Liver (tissue), 9 donors: Measurements from ENCODE around the gene RAB14. TPM values are rescaled to one million over a fixed set of nuclear protein-coding genes. Genes with fewer than 3 reads are reported as not detected.

Source experiments
- DNase-seq: peaks from one replicate; pipeline ENCODE4 v3.0.0-alpha.2; 2017; ENCODE audit warnings: low spot score
- H3K27ac ChIP-seq, 2 donors: one replicate each; pipeline ENCODE4 v1.7.0; 2013; ENCODE audit warnings: inconsistent platforms in 2 of 2, low read length in 2 of 2, control low read depth in 1 of 2, low read depth in 1 of 2, mild to moderate bottlenecking in 1 of 2
- H3K27me3 ChIP-seq, 4 donors: one replicate each; pipeline versions ENCODE4 v1.6.1 to v1.7.0; 2013; ENCODE audit warnings: low read length in 3 of 4, inconsistent platforms in 1 of 4, mild to moderate bottlenecking in 1 of 4, moderate library complexity in 1 of 4; ENCODE audit not compliant: control insufficient read depth in 4 of 4, insufficient read depth in 4 of 4
- H3K36me3 ChIP-seq, 4 donors: one replicate each; pipeline versions ENCODE4 v1.6.1 to v1.7.0; 2013; ENCODE audit warnings: low read length in 3 of 4, mild to moderate bottlenecking in 3 of 4, low read depth in 1 of 4, moderate library complexity in 1 of 4; ENCODE audit not compliant: control insufficient read depth in 4 of 4, insufficient read depth in 3 of 4
- H3K4me1 ChIP-seq, 4 donors: one replicate each; pipeline versions ENCODE4 v1.6.1 to v1.7.0; 2013; ENCODE audit warnings: low read length in 3 of 4, mild to moderate bottlenecking in 3 of 4, moderate library complexity in 1 of 4; ENCODE audit not compliant: control insufficient read depth in 4 of 4, insufficient read depth in 4 of 4
- H3K4me3 ChIP-seq, 3 donors: one replicate each; pipeline versions ENCODE4 v1.6.1 to v1.7.0; 2013; ENCODE audit warnings: low read length in 3 of 3, control low read depth in 1 of 3, low read depth in 1 of 3, mild to moderate bottlenecking in 1 of 3
- H3K9ac ChIP-seq, 2 donors: one replicate each; pipeline ENCODE4 v1.7.0; 2013; ENCODE audit warnings: low read length in 2 of 2, mild to moderate bottlenecking in 2 of 2, moderate library complexity in 2 of 2, control low read depth in 1 of 2, low read depth in 1 of 2
- H3K9me3 ChIP-seq, 4 donors: one replicate each; pipeline versions ENCODE4 v1.6.1 to v1.7.0; 2013; ENCODE audit warnings: low read length in 3 of 4; ENCODE audit not compliant: control insufficient read depth in 4 of 4
- CTCF ChIP-seq: fragments of 150-350 bp; IDR thresholded peaks from 2 replicates; pipeline ENCODE4 v1.5.1; 2017; ENCODE audit warnings: improper control_type of control experiment, low read depth, low read length; ENCODE audit not compliant: missing input control
- EGR1 ChIP-seq, 2 donors: IDR thresholded peaks; 2 replicates each; pipeline ENCODE4 v1.6.1; 2016 to 2018; ENCODE audit warnings: antibody characterized with exemption in 2 of 2, low read depth in 2 of 2
- FOXA1 ChIP-seq: IDR thresholded peaks from 2 replicates; pipeline ENCODE4 v1.6.1; 2016; ENCODE audit warnings: antibody characterized with exemption
- GABPA ChIP-seq, 2 donors: IDR thresholded peaks in 1 of 2; conservative IDR thresholded peaks in 1 of 2; 2 replicates each; pipeline ENCODE4 v1.6.1; 2016; ENCODE audit warnings: antibody characterized with exemption in 2 of 2, mild to moderate bottlenecking in 1 of 2, moderate library complexity in 1 of 2
- HNF4A ChIP-seq, 2 donors: conservative IDR thresholded peaks; 2 replicates each; pipeline ENCODE4 v1.6.1; 2016; ENCODE audit warnings: antibody characterized with exemption in 2 of 2, mild to moderate bottlenecking in 2 of 2
- HNF4G ChIP-seq: IDR thresholded peaks from 2 replicates; pipeline ENCODE4 v1.6.1; 2016; ENCODE audit warnings: antibody characterized with exemption
- JUND ChIP-seq, 2 donors: IDR thresholded peaks; 2 replicates each; pipeline ENCODE4 v1.6.1; 2016; ENCODE audit warnings: antibody characterized with exemption in 2 of 2
- MAX ChIP-seq: IDR thresholded peaks from 2 replicates; pipeline ENCODE4 v1.6.1; 2016; ENCODE audit warnings: antibody characterized with exemption
- NR2F2 ChIP-seq: IDR thresholded peaks from 2 replicates; pipeline ENCODE4 v1.6.1; 2016; ENCODE audit warnings: antibody characterized with exemption
- RAD21 ChIP-seq, 2 donors: IDR thresholded peaks; 2 replicates each; pipeline ENCODE4 v1.6.1; 2016; ENCODE audit warnings: antibody characterized with exemption in 2 of 2, mild to moderate bottlenecking in 2 of 2
- REST ChIP-seq: IDR thresholded peaks from 2 replicates; pipeline ENCODE4 v1.6.1; 2016; ENCODE audit warnings: antibody characterized with exemption, mild to moderate bottlenecking
- RXRA ChIP-seq, 2 donors: IDR thresholded peaks; 2 replicates each; pipeline ENCODE4 v1.6.1; 2017 to 2018; ENCODE audit warnings: antibody characterized with exemption in 2 of 2, mild to moderate bottlenecking in 1 of 2
- SP1 ChIP-seq: IDR thresholded peaks from 2 replicates; pipeline ENCODE4 v1.6.1; 2018; ENCODE audit warnings: antibody characterized with exemption, mild to moderate bottlenecking
- TAF1 ChIP-seq: conservative IDR thresholded peaks from 2 replicates; pipeline ENCODE4 v1.6.1; 2016; ENCODE audit warnings: antibody characterized with exemption, mild to moderate bottlenecking
- YY1 ChIP-seq: IDR thresholded peaks from 2 replicates; pipeline ENCODE4 v1.6.1; 2016; ENCODE audit warnings: antibody characterized with exemption, mild to moderate bottlenecking
- ZBTB33 ChIP-seq: IDR thresholded peaks from 2 replicates; pipeline ENCODE4 v1.6.1; 2016; ENCODE audit warnings: antibody characterized with exemption
- WGBS: extraction: QIAGEN DNeasy Blood & Tissue Kit; methylation state at CpG from one replicate; pipeline ENCODE4 v1.1.7; 2013; 5-methylcytosine and 5-hydroxymethylcytosine counted together
- polyA plus RNA-seq, 2 donors: library from polyadenylated mRNA; stranded (reverse) in 1 of 2; unstranded in 1 of 2; fragments of 200-250 nt in 1 of 2; fragments of >200 nt in 1 of 2; fragmentation: Nextera tagmentation in 1 of 2; extraction: Ambion mirVana in 1 of 2; gene quantifications; one replicate each; pipeline versions ENCODE4 v1.2.1 to v1.2.3, GENCODE V29; 2013 to 2015
- total RNA-seq, 2 donors: library from RNA; depleted of rRNA; stranded (reverse); fragments of >200 nt; gene quantifications; one replicate each; pipeline ENCODE4 v1.2.3, GENCODE V29; 2014
- donor health status: healthy.
- donor health status: healthy.
- donor health status: healthy.
- donor health status: healthy.
- donor health status: healthy.

The RAB14 gene
- total and polyA plus RNA-seq, 4 donors, result 25.9 to 48.2 (median 36.5) TPM

GRCh38 chr9:121187636-121188305, 13.9 kb downstream of the RAB14 start:
- Histone ChIP-seq H3K4me3 (no peak overlapping the region), H3K36me3 (peaks cover 0 to 7% (median 3%) of the 10 kb centered on the region in 4 donors), H3K27me3 (no peaks in the 10 kb centered on the region), H3K27ac (peak overlapping the region in 1 of 2 donors; percentile 10), H3K4me1 (peaks cover 10 to 54% (median 51%) of the 10 kb centered on the region in 4 donors), H3K9ac (no peak overlapping the region), H3K9me3 (no peaks in the 10 kb centered on the region)
- no peak for DNase-seq
- TF ChIP-seq RXRA (IDR thresholded peaks at IDR 0.05) (no peak), HNF4G (no peak), EGR1 (IDR thresholded peaks at IDR 0.05; ENCODE audit: low read depth in 2 of 2) (no peak), JUND (IDR thresholded peaks at IDR 0.05) (no peak), TAF1 (no peak), RAD21 (IDR thresholded peaks at IDR 0.05) (no peak), CTCF (no peak), REST (no peak), FOXA1 (no peak), SP1 (no peak), MAX (no peak), HNF4A (conservative IDR thresholded peaks at IDR 0.05) (no peak), YY1 (no peak), GABPA (IDR thresholded peaks at IDR 0.05 in 1 of 2, conservative IDR thresholded peaks at IDR 0.05 in 1 of 2) (no peak), NR2F2 (no peak), ZBTB33 (no peak)
- 72% methylated on average over 3 of the region's 3 CpGs for WGBS
